ENCODE data around the gene ZFP92. TPM values are rescaled to one million over a fixed set of nuclear protein-coding genes. Genes with fewer than 3 reads are reported as not detected.

Gene ZFP92
- polyA plus RNA-seq, 1 donor (not counting 4 experiments of a cell fraction or from before 2014, with no cell fraction given): 0.64 TPM

DNA sequence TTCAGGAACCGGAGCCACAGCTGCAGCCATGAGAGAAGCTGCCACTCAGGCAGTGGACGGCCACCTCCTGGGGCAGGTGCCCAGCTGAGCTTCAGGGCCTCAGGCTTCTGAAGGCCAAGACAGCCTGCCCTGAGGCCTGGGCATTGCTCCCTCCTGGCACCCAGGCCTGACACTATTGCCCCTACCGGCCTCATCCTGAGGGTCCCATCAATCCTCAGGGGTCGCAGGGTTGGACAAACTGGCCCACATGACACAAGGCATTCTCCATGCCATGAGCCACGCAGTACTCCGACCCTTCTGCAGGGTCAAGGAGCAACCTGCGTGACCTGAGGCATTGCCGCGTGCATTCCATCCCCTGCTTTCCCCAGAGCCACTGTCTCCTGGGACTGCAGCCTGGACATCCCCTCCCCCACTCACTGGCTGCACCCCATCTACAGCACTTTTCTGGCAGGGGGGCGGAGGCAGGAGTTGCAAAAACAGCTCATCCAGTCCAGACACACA is 3.0 kb upstream of the ZFP92 start:
- FAIRE-seq (no peak), DNase-seq (ENCODE audit: low read depth, low spot score) (no peak)
- Histone ChIP-seq H4K20me1 (ENCODE audit: control insufficient read depth, extremely low read depth, insufficient read depth, low read length) (no peaks in the 10 kb centered on the region), H3K79me2 (ENCODE audit: control insufficient read depth, insufficient read depth, low read length) (no peaks in the 10 kb centered on the region), H2AFZ (ENCODE audit: control insufficient read depth, low read length) (no peak overlapping the region), H3K4me1 (ENCODE audit: control insufficient read depth, extremely low read depth, insufficient read depth, low read length) (peaks cover 5% of the 10 kb centered on the region), H3K9me3 (ENCODE audit: control insufficient read depth, low read depth, low read length) (no peaks in the 10 kb centered on the region), H3K36me3 (ENCODE audit: control insufficient read depth in 2 of 2, extremely low read depth in 1 of 2, insufficient read depth in 2 of 2, low read length in 2 of 2) (no peaks in the 10 kb centered on the region), H3K27ac (ENCODE audit: control insufficient read depth, insufficient read depth, low read length) (no peak overlapping the region), H3K27me3 (ENCODE audit: control insufficient read depth, extremely low read depth, insufficient read depth, low read length) (no peaks in the 10 kb centered on the region), H3K9ac (ENCODE audit: control insufficient read depth, extremely low read depth, insufficient read depth, low read length) (no peak overlapping the region), H3K4me2 (ENCODE audit: control insufficient read depth, extremely low read depth, insufficient read depth, low read depth, low read length) (no peak overlapping the region), H3K9me1 (ENCODE audit: control insufficient read depth, extremely low read depth, insufficient read depth, low read length) (no peaks in the 10 kb centered on the region), H3K4me3 (ENCODE audit: control insufficient read depth in 2 of 3, extremely low read depth in 1 of 3, insufficient read depth in 2 of 3, low read depth in 1 of 3, low read length in 3 of 3) (no peak overlapping the region)
- dilution Hi-C loops (cut with MboI; ENCODE audit: extremely low pct_ligation_motif_present, low sequenced_read_pairs): no loop called here
- TF ChIP-seq EZH2 (IDR thresholded peaks at IDR 0.05; ENCODE audit: low read length): no peak

DNA sequence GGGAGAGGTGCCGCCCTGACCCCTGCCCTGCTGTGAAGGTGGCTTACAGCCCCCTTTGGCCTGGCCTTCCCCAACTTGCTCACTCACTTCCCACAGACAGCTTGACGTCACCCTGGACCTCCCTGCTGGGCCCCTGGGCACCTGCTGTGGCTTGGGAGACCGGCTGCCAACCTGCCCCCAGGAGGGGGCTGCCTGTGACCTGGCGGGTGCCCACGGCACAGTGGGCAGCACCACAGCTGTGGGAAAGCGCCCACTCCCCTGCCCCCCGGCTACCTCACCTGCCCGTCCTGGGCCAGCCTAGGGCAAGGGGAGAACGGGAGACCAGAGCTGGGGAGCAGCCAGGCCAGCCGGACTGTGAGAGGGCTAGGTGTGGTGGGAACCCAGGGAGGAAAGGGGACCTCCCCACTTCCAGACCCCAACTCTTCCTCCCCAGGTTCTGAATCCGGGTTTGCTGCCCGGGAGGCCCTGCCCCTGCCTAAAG is 2.4 kb upstream of the ZFP92 start:
- no peak for FAIRE-seq
- H2AFZ ChIP-seq (ENCODE audit: control insufficient read depth, low read length): no peak overlapping the region
- dilution Hi-C loops (cut with MboI; ENCODE audit: extremely low pct_ligation_motif_present, low sequenced_read_pairs): no loop called here
- no peaks in the 10 kb centered on the region for H4K20me1 ChIP-seq (ENCODE audit: control insufficient read depth, extremely low read depth, insufficient read depth, low read length)
- H3K4me3 ChIP-seq (ENCODE audit: control insufficient read depth in 2 of 3, extremely low read depth in 1 of 3, insufficient read depth in 2 of 3, low read depth in 1 of 3, low read length in 3 of 3): no peak overlapping the region
- no peaks in the 10 kb centered on the region for H3K79me2 ChIP-seq (ENCODE audit: control insufficient read depth, insufficient read depth, low read length)
- DNase-seq (ENCODE audit: low read depth, low spot score): no peak
- H3K27ac ChIP-seq (ENCODE audit: control insufficient read depth, insufficient read depth, low read length): no peak overlapping the region
- H3K4me1 ChIP-seq (ENCODE audit: control insufficient read depth, extremely low read depth, insufficient read depth, low read length): peaks cover 5% of the 10 kb centered on the region
- no peaks in the 10 kb centered on the region for H3K9me3 ChIP-seq (ENCODE audit: control insufficient read depth, low read depth, low read length)
- no peaks in the 10 kb centered on the region for H3K9me1 ChIP-seq (ENCODE audit: control insufficient read depth, extremely low read depth, insufficient read depth, low read length)
- TF ChIP-seq, protein P1, sequence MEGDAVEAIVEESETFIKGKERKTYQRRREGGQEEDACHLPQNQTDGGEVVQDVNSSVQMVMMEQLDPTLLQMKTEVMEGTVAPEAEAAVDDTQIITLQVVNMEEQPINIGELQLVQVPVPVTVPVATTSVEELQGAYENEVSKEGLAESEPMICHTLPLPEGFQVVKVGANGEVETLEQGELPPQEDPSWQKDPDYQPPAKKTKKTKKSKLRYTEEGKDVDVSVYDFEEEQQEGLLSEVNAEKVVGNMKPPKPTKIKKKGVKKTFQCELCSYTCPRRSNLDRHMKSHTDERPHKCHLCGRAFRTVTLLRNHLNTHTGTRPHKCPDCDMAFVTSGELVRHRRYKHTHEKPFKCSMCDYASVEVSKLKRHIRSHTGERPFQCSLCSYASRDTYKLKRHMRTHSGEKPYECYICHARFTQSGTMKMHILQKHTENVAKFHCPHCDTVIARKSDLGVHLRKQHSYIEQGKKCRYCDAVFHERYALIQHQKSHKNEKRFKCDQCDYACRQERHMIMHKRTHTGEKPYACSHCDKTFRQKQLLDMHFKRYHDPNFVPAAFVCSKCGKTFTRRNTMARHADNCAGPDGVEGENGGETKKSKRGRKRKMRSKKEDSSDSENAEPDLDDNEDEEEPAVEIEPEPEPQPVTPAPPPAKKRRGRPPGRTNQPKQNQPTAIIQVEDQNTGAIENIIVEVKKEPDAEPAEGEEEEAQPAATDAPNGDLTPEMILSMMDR (optimal IDR thresholded peaks at IDR 0.05 in 1 of 3, IDR thresholded peaks at IDR 0.05 in 1 of 3, conservative IDR thresholded peaks at IDR 0.05 in 1 of 3; ENCODE audit: extremely low read depth in 1 of 3, insufficient read depth in 2 of 3, low read length in 3 of 3): no peak
- TF ChIP-seq EZH2 (IDR thresholded peaks at IDR 0.05; ENCODE audit: low read length): no peak
- H3K9ac ChIP-seq (ENCODE audit: control insufficient read depth, extremely low read depth, insufficient read depth, low read length): no peak overlapping the region
- no peak overlapping the region for H3K4me2 ChIP-seq (ENCODE audit: control insufficient read depth, extremely low read depth, insufficient read depth, low read depth, low read length)
- H3K27me3 ChIP-seq (ENCODE audit: control insufficient read depth, extremely low read depth, insufficient read depth, low read length): no peaks in the 10 kb centered on the region
- no peaks in the 10 kb centered on the region for H3K36me3 ChIP-seq (ENCODE audit: control insufficient read depth in 2 of 2, extremely low read depth in 1 of 2, insufficient read depth in 2 of 2, low read length in 2 of 2)

All from keratinocyte (primary cell).